DOHH2 (cell line): ENCODE results near the gene TNNI2.
"Not testable (repeated sequence)": the region's sequence is repeated elsewhere in the genome, so short reads cannot be mapped to it uniquely, and the experiment has no call there.

Experiments used
- H3F3A ChIP-seq: fragments of 200-600 bp; sonication (generic), shearing (Covaris generic); 2 replicates; pipeline ENCODE4 v1.6.0; 2016; ENCODE audit warnings: antibody characterized with exemption, mild to moderate bottlenecking; ENCODE audit not compliant: control insufficient read depth, insufficient read depth
- H3K27ac ChIP-seq: fragments of 200-600 bp; sonication (generic); 2 replicates; pipeline ENCODE4 v1.5.1; 2014; ENCODE audit warnings: low read depth, mild to moderate bottlenecking, low read length, moderate library complexity
- H3K27me3 ChIP-seq: fragments of 200-600 bp; sonication (generic); 2 replicates; pipeline ENCODE4 v1.6.1; 2014; ENCODE audit warnings: mild to moderate bottlenecking, low read length, mixed read lengths; ENCODE audit not compliant: control insufficient read depth
- H3K36me3 ChIP-seq: fragments of 200-600 bp; sonication (generic); 2 replicates; pipeline ENCODE4 v1.6.1; 2014; ENCODE audit warnings: mild to moderate bottlenecking, low read length, moderate library complexity, mixed read lengths; ENCODE audit not compliant: control insufficient read depth
- H3K4me1 ChIP-seq: fragments of 200-600 bp; sonication (generic); 2 replicates; pipeline ENCODE4 v1.6.1; 2014; ENCODE audit warnings: mild to moderate bottlenecking, low read length, mixed read lengths; ENCODE audit not compliant: control insufficient read depth
- H3K4me2 ChIP-seq: fragments of 200-600 bp; sonication (generic); 2 replicates; pipeline ENCODE4 v1.6.0; 2014; ENCODE audit warnings: mild to moderate bottlenecking, low read length, moderate library complexity
- H3K4me3 ChIP-seq: fragments of 200-600 bp; sonication (generic); 2 replicates; pipeline ENCODE4 v1.5.1; 2014; ENCODE audit warnings: mild to moderate bottlenecking, low read length, mixed read lengths
- H3K79me2 ChIP-seq: fragments of 200-600 bp; sonication (generic); 2 replicates; pipeline ENCODE4 v1.6.1; 2014; ENCODE audit warnings: mild to moderate bottlenecking, low read length, mixed read lengths; ENCODE audit not compliant: control insufficient read depth
- H3K9me2 ChIP-seq: fragments of 200-600 bp; sonication (generic); replicated peaks from 2 replicates; pipeline ENCODE4 v1.6.1; 2014; ENCODE audit warnings: mild to moderate bottlenecking, low read length, mixed read lengths; ENCODE audit not compliant: control insufficient read depth
- H3K9me3 ChIP-seq: fragments of 200-600 bp; sonication (generic); 2 replicates; pipeline ENCODE4 v1.6.1; 2014; ENCODE audit warnings: antibody characterized with exemption, low read length, mixed read lengths; ENCODE audit not compliant: control insufficient read depth, insufficient read depth
- H4K20me1 ChIP-seq: fragments of 200-600 bp; sonication (generic); 2 replicates; pipeline ENCODE4 v1.6.0; 2014; ENCODE audit warnings: low read depth, mild to moderate bottlenecking, antibody characterized with exemption, low read length, moderate library complexity; ENCODE audit not compliant: control insufficient read depth, insufficient read depth
- CTCF ChIP-seq: fragments of 200-600 bp; sonication (generic); IDR thresholded peaks from one replicate; pipeline ENCODE4 v1.5.1; 2014; ENCODE audit warnings: antibody characterized with exemption, mild to moderate bottlenecking, low read depth, low read length; ENCODE audit not compliant: poor library complexity, severe bottlenecking
- EZH2phosphoT487 ChIP-seq: fragments of 200-600 bp; sonication (generic); IDR thresholded peaks from 2 replicates; pipeline ENCODE4 v1.6.1; 2017; ENCODE audit warnings: borderline replicate concordance, mild to moderate bottlenecking, antibody characterized with exemption, low read length, moderate library complexity, mixed read lengths

The TNNI2 gene

GRCh38 chr11:1810761-1811160 is 28.0 kb upstream of the TNNI2 start:
- Histone ChIP-seq H3K79me2 (no peaks in the 10 kb centered on the region), H3K36me3 (no peaks in the 10 kb centered on the region), H3K27me3 (no peaks in the 10 kb centered on the region), H4K20me1 (no peaks in the 10 kb centered on the region), H3F3A (no peaks in the 10 kb centered on the region), H3K4me2 (no peak overlapping the region), H3K4me3 (no peak overlapping the region), H3K9me2 (no peaks in the 10 kb centered on the region), H3K4me1 (no peaks in the 10 kb centered on the region), H3K27ac (no peak overlapping the region), H3K9me3 (no peaks in the 10 kb centered on the region)
- TF ChIP-seq CTCF (no peak), EZH2phosphoT487 (no peak)

GRCh38 chr11:1812274-1812673 is 26.5 kb upstream of the TNNI2 start:
- Histone ChIP-seq H3K4me3 (no peak overlapping the region), H3K36me3 (no peaks in the 10 kb centered on the region), H4K20me1 (no peaks in the 10 kb centered on the region), H3F3A (no peaks in the 10 kb centered on the region), H3K27me3 (peaks cover 1% of the 10 kb centered on the region; the same call in 1 of the 2 replicates), H3K9me2 (no peaks in the 10 kb centered on the region), H3K4me2 (no peak overlapping the region), H3K9me3 (no peaks in the 10 kb centered on the region), H3K79me2 (no peaks in the 10 kb centered on the region), H3K27ac (no peak overlapping the region), H3K4me1 (no peaks in the 10 kb centered on the region)
- TF ChIP-seq EZH2phosphoT487 = no peak
- no peak for TF ChIP-seq CTCF

- H4K20me1 ChIP-seq = no peaks in the 10 kb centered on the region
- H3K4me1 ChIP-seq = no peaks in the 10 kb centered on the region
- no peaks in the 10 kb centered on the region for H3K9me2 ChIP-seq
- H3K79me2 ChIP-seq = no peaks in the 10 kb centered on the region
- H3K36me3 ChIP-seq = no peaks in the 10 kb centered on the region
- H3K4me2 ChIP-seq = no peak overlapping the region
- no peak overlapping the region for H3K4me3 ChIP-seq
- TF ChIP-seq CTCF = no peak
- no peak for TF ChIP-seq EZH2phosphoT487
- H3K9me3 ChIP-seq = no peaks in the 10 kb centered on the region
- no peaks in the 10 kb centered on the region for H3F3A ChIP-seq
- no peak overlapping the region for H3K27ac ChIP-seq
- H3K27me3 ChIP-seq = peaks cover 4% of the 10 kb centered on the region; the same call in 1 of the 2 replicates
These were observed 26.0 kb upstream of the TNNI2 start for GRCh38 chr11:1812801-1813200.

- H3K9me3 ChIP-seq, H3K36me3 ChIP-seq, H4K20me1 ChIP-seq, H3K9me2 ChIP-seq, H3K4me3 ChIP-seq, H3K27me3 ChIP-seq, H3K79me2 ChIP-seq, H3K4me2 ChIP-seq, H3K4me1 ChIP-seq, H3K27ac ChIP-seq, H3F3A ChIP-seq: not testable (repeated sequence)
These were observed 25.4 kb upstream of the TNNI2 start for GRCh38 chr11:1813356-1813755.
